LHCN-M2 (cell line): ENCODE measurements around the gene MSI2. TPM values are rescaled to one million over a fixed set of nuclear protein-coding genes. Genes with fewer than 3 reads are reported as not detected.

Experiments used
- DNase-seq: peaks from one replicate; pipeline ENCODE4 v3.0.0-alpha.2; 2012; ENCODE audit warnings: low read depth
- total RNA-seq: library from RNA; depleted of rRNA; stranded (reverse); fragments of >200 nt; gene quantifications from 2 replicates; pipeline ENCODE4 v1.2.3, GENCODE V29; 2014

MSI2 gene
- total RNA-seq, 1 experiment from 2014 or later = 120 TPM

DNA sequence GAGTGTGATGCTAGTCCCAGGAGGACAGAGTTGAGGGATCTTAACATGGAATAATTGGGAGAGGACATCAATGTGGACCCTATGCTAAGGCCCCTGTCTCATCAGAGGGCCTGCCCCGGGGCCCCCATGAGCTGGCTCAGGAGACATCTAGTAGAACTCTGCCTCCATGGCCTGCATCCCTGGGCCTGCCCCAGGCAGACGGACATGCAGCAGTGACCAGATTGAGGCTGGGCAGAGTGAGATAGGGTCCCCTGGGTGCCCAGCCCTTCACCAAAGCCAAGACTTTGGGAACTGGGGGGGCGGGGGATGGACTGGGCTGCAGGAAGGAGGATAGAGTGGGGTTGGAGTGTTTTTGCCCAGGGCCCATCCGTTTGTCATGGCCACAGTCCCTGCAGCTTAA, 373.6 kb downstream of the MSI2 start:
- DNase-seq = no peak

DNA sequence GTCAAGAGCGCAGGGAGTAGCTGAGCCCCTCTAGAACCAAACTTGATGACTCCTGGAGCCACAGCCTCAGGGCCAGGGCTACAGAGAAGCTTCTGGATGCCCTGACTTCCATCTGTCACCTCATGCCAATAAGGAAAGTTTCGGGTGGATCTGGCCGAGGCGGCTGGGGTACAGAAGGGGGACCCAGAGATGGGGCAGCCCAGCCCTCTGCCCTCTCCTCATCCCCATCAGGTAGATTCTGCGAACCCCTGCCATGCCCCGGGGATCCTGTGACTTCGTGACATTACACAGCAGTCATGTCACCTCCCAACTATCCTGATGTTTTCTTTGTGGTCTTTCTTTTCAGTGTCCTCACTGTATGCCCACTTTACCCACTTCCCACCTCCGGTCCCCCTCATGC, 374.4 kb downstream of the MSI2 start:
- DNase-seq = no peak

DNA sequence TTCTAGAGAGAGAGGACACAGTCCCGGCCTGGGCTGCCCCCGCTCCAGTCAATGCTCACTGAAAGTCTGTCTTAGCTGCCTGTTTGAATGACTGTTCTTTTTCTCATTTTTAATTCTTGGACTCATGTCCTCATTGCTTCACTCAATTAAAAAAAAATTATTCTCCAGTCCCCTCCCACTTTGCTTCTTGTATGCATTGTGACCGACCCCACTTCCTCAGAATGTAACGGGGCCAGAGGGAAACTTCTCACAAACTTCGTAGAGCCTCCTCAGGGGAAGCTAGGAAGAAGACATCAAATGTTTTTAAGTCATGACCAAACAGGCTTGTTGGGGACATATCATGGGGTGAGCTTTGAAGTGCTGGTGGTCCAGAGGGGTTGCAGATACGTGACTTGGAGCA, 375.5 kb downstream of the MSI2 start:
- DNase-seq = no peak

DNA sequence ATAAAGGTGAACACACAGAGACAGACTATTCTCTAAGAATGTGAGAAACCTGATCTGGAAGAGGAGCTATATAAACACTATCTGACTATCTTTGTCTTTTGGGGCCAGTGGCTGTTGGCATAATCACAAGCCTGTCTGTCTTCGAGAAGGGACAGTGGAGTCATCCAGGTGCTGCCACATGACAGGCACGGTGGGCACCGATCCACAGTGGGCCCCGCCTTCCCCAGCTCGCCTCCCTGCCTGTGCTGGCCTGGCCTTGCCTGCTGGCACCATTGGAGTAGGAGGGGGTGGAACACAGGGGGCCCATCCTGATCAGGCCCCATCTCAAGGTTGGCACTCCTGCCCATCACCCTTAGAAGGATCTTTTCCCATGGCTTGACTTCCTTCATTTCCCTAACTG, 376.0 kb downstream of the MSI2 start:
- DNase-seq = no peak

DNA sequence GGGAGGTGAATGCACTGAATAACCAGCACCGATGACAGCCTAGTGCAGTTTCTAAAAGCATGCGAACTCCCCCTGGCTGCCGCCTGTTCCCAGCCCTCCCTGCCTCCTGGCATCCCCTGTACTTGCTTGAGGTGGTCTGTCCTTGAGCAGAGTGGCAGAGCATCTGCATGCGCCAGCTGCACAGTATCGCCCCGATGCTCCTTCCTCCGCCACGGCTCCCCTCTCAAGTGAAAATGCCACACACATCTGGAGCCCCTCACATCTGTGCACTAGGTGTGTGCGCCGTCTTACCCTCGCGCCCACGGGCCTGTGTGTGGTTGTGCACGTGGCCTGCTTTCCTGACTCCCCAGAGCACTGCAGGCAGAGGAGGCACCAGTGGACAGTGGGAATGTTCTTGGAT, 376.9 kb downstream of the MSI2 start:
- DNase-seq = no peak

DNA sequence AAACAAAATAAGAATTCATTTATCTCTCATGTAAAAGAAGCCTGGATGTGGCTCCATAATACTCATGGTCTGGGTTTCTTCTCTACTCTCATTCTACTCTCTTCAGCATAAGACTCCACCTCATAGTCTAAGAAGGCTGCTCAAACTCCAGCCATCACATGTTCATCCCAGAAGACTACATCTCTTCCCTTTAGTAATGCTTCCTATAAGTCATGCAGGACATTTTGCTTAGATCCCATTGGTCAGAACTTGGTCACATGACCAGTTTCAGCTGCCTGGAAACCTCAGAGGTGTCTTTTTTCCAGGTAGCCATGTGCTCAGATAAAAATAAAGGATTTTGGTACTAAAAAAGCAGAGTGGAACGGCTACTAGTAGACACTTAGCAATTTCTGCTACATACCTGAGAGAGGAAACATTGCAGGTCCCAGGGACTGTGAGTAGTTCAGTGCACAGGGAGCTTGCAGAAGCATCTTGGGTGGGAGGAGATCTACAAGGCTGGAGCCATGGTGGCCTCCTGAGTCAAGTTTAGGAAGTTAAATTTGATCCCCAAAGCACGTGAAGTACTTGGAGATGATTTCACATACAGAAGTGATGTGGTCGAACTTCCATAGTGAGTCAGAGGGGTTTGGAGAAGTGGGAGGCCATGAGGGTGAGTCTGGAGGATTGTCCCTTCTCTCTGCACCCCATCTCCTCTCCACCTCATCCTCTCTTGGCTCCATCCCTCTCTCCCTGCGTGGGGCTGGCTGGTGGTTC, 378.6 kb downstream of the MSI2 start:
- DNase-seq = peak; percentile 81

DNA sequence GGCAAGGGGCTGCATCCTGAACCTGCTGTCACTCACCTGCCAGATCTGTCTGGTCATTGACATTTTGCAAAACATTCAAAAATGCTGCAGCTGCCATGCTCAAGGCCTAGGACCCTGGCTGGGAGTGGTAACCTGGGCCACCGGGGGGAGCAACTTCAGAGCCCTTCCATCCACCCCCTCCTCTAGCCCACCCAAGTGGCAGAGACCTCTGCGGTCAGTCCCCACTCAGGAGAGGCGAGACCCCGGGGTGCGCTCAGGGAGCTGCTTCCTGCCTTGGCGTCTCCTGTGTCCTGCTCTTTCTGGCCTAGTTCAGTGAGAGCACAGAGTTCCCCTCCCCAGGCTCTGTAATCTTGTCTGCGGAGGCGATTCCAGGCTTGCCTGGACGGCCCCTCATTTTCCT, 380.0 kb downstream of the MSI2 start:
- no peak for DNase-seq

DNA sequence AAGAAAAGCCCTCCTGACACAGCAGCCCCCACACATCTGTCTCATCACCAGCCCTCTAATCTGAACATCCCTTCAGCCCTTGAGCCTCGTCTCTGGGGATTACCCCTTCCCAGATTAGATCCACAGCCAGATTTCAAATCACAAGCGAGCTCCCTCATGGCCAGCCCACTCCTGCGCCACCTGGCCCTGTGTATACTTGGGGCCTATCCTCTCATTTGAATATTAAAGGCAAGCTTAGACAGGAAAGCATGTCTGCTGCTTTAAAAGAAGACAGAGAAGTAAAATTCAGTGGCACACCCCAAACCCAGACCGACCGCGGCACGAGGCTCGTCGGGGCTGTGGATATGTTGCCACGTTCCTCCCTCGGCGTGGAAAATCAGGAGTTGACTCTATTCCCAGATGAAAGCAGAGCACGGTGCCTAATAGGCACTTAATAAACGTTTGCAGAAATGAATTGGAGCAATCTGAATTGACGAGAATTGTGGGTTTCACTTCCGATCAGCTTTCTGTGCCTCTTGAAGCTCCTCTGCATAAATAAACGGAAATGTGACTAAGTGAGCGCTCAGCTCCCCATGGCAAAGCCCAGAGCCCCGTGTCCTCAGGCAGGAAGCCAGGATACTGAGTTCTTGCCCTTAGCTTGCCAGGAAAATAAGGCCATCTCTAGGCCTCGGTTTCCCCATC, 380.8 kb downstream of the MSI2 start:
- peak; percentile 50 for DNase-seq

DNA sequence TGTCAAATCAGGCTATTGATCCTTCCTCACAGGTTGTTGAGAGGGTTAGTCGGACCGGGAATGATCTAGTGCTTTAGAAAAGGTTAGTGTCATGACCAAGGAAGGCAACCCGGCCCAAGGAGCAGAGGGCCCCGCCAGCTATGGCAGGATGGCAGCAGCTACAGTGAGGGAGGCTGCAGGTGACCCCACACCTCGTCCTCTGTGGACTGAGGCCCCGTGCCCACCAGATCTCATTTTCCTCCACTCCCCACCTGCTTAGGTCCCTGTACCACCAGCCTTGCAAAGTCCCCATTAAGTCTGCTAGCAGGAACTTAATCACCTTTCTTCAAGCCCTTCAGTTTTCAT, 381.3 kb downstream of the MSI2 start:
- DNase-seq = no peak

DNA sequence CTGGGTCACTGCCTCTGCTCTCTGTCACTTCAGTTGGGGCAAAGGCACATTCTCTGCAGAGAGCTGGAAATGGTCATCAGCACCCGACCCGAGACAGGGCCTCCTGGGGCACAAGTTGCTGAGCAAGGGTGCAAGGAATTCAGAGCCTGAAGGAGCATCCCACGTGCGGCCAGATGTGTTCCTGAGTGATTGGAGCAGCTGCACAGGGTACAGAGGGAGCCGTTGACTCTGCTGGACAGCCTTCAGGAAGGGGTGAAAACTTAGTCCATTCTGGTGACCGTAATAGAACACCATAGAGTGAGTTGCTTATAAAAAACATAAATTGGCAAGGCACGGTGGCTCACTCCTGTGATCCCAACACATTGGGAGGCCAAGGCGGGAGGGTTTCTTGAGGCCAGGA, 382.0 kb downstream of the MSI2 start:
- peak; percentile 97 for DNase-seq

DNA sequence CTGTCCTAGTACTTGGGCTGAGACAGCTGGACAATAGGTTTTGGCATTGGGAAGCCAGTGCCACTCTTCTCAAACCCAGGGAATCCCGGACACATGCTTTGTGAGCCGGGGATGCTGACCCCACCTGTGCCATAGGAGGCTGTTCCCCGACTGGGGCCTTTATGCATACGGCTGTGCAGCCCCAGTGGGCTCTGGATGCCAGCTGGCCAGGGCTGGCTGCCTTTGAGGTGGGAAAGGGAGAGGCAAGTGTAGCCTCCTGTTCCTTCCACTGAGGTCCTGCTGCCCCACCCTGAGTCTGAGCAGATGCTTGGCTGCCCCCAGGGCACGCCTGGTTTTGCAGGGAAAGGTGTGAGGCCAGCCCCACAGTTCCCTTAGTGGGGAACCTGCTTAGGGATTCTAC, 383.1 kb downstream of the MSI2 start:
- no peak for DNase-seq

DNA sequence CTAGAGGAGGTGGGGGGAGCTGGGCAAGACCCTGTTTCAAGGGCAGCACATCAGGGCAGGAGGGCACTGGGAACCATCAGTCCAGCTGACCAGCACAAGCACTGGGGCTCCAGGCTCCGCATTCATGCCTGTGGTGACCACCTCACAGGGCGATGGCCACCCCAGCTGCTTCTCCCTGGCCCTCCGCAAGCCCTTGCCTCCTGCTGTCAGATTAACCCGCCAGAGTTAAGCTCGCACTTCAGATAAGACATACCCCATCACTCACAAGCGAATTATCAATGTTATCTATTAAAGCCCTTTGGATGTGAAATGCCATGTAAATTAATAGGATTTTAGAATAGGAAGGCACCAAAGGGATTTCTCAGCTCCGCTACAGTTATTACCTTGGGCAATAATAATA, 383.8 kb downstream of the MSI2 start:
- DNase-seq = no peak

DNA sequence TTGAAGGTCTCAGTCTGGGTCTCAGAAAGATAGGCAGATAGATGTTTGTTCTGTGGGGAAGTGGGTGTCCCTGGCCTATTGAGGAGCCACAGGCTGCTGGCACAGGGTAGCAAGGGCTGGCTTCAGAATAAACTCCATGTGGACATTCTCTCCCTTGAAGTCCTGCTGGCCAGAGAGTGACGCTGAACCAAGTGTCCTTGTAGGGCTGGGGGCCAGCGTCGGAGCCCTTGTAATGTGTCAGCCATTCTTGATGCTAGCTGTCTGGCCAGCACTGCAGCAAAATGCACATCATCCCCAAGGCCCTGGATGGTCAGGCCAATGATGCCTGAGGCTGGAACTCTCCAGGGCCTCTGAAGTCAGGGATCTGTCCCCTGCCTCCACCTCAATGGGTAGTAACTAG, 385.4 kb downstream of the MSI2 start:
- DNase-seq = no peak

DNA sequence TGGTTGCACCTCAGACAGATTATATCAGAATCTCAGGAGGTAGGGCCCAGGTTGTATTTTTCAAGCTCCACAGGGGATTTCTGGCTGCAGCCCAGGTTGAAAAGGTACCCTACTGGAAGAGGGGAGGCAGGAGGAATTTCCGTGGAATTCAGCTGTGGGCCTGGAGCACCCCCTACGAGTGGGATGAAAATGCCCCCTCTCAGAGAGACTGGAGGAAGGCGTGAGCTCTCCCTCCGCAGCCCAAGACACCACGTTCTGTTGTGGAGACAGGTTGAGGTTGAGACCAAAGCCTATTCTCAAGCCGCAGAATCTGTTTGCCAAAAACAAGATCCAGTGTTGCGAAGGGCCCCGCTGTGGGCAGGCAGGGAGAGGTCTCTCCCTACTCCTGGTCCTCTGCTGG, 386.7 kb downstream of the MSI2 start:
- DNase-seq = no peak

DNA sequence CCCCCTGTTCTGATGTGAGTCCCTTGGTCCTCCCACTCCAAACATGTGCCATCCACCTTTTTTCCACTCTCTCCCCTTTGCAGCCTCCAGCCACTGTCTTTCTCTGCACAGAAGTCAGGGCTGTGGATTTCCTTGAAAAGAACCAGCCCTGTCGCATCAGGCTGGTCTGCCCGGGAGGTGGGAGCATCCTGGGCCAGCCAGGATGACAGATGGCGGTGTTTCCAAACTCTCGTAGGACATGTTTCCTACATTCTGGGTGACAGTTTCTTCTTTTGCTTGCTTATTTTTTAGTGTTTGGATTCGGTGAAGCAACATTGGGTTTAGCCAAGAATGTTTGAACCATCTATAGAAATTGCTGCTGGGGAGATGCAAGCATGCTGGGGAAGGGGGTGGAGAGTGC, 388.0 kb downstream of the MSI2 start:
- no peak for DNase-seq

DNA sequence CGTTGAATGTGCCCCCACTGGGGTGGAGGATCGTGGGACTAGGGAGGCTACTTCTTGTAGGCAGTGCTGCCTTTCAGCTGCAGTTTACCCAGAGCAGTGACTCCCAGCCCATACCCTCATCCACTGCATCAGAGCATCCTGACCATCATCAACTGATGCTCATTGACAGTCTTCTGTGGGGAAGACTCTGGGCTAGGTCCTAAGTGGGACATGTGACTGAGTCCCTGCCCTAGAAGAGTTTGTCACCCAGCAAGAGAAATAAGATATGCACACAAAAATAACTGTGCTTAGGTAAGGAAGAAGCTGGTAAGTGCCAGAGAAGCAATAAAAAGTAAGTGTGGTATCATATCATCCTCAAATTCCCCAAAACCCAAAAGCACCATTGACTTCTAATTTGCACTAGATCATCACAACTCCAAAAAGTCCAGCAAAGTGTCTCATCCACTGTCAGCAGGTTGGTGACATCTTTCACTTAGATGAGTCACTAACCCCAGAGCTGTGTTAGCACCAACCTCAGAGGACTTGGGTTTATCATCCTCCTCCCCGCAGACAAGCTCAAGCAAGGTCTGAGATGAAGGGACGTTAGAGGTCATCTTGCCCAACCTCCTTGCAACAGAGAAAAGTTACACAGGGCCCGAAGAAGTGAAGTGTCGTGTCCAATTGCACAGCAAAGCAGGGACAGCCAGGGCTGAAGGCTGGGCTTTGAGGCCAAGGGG, 389.8 kb downstream of the MSI2 start:
- peak; percentile 21 for DNase-seq

DNA sequence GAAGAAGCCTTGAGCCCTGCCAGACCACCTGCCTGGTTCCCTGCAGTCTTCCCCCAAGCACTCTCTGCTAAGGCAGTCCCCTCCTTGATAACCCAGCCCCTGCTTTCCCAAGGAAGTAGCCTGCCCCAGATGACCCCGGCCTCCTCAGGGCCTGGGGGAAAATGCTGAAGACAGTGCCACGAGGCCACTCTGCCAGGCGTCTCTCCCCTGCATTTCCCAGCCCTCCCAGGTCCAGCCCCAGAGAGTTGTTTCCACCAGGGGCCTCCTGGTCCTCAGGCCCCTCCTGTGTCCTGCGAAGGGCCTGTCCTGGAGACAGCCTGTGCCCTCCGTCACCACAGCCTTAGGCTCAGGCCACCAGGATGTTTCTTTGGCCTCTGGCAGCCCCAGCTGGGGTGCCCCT, 392.4 kb downstream of the MSI2 start:
- no peak for DNase-seq

DNA sequence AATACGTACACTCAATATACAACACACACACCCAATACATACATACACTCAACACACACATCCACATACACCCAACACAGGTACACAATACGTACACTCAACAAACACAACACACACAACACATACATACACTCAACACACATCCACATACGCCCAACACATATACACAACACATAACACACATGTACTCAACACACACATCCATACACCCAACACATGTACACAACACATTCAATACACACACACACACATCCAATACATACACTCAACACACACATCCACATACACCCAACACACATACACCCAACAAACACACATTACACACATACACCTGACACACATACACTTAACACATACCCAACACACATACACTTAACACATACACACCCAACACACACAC, 392.9 kb downstream of the MSI2 start:
- DNase-seq = no peak

DNA sequence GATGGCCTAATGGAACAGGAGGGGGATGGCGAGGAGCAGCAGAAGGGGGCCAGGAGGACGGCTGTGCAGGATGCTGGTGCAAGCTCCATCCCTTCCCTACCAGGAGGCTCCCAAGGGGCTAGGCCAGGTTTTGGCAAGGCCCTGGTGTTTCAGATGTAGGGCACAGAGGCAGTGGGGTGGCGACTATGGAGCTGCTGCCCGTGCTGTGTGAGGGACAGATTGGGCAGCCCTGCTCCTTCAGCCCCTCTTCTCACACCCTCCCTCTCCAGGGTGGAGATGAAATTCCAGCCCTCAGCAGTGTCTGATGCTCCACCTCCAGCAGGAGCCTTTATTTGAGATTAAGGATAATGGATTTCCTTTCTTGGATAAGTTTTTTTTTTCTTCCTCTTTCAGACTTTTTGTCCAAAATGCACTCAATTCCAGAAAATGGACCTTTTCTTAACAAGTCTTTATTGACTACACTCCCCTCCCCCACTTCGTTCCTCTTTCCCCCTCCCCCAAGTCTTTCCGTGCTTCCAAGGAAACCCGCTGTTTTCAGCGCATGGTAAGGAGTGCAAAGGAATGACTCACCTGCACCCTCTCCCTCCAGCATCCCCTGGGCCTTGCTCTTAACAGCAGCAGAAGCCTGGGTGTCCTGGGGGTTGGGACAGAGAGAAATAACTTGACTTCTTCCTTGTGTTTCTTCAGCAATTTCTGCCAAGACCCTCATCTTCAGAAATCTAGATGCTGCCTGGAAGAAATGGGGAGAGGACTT, 393.6 kb downstream of the MSI2 start:
- no peak for DNase-seq

DNA sequence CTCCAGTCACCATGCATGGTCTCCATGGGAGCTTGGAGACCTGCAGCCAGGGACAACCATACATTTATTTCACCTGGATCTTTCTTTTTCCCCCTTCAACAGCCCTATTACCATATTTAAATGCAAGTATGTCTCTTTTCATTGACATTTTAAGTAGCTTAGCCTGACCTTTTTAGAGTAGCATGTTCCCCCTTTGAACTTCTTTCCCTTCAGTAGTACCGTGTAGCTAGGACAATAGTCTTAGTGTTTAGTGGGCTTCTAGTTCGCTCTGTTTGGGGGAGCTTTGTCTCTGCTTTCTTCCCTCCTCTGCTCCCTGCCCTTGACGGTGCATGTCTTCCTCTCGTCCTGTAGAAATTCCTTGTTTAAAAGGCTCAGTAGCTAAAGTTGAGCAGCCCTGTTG, 394.2 kb downstream of the MSI2 start:
- no peak for DNase-seq

DNA sequence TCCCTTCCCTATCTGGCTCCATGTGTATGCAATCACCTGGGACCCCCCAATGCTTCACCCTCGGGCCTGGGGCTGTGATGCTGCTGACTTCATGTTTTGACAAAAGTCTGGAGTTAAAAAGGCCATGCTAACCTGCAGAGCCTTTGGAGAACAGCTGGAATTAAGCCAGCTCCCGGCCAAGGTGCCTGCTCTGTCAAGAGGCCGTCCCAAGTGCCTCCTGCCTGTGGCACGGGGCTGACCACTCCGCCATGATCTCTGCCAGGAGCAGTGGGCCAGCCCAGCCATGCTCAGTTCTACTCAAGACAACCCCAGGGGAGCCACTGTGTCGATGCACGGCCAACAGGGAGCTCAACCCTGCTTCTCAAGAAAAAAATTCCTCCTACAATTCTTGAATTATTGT, 395.1 kb downstream of the MSI2 start:
- DNase-seq = no peak

DNA sequence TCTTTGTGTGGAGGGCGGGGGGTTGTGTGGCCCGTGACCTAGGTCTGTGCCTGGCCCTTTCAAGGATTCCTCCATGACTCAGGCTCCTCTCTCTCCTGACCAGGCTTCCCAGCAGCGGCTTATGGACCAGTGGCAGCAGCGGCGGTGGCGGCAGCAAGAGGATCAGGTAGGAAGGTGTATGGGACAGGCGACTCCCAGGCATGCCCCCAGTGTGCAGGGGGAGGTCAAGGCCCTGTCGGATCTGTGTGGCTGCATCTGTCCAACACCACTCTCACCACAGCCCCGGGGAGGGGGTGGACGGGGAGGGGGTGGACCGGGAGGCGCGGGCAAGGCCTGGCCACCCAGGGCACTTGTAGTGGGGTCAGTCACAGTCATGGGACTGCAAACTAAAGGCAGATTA, 395.7 kb downstream of the MSI2 start:
- DNase-seq = no peak
